Small intestine (tissue), 7 donors: Measurements from ENCODE around the gene TMEM14A. TPM values are rescaled to one million over a fixed set of nuclear protein-coding genes. Genes with fewer than 3 reads are reported as not detected.

Experiments used
- DNase-seq, 2 donors: peaks; one replicate each; pipeline versions ENCODE4 v3.0.0 to v3.0.0-alpha.2; 2013
- FAIRE-seq: peaks from 2 replicates; lab custom pipeline; 2012; peaks lifted over from hg19 to GRCh38; lab: Jason Lieb, UNC
- H3K27ac ChIP-seq, 3 donors: one replicate each; pipeline ENCODE4 v1.5.1; 2013; ENCODE audit warnings: low read length in 2 of 3, mild to moderate bottlenecking in 2 of 3, control low read depth in 1 of 3, inconsistent platforms in 1 of 3, low read depth in 1 of 3, moderate library complexity in 1 of 3
- H3K27me3 ChIP-seq, 3 donors: one replicate each; pipeline ENCODE4 v1.6.1; 2013; ENCODE audit warnings: low read length in 3 of 3, inconsistent platforms in 1 of 3; ENCODE audit not compliant: control insufficient read depth in 3 of 3, insufficient read depth in 3 of 3
- H3K36me3 ChIP-seq, 3 donors: one replicate each; pipeline ENCODE4 v1.6.1; 2013; ENCODE audit warnings: low read length in 3 of 3, inconsistent platforms in 1 of 3, low read depth in 1 of 3, mild to moderate bottlenecking in 1 of 3, moderate library complexity in 1 of 3; ENCODE audit not compliant: control insufficient read depth in 3 of 3, insufficient read depth in 2 of 3
- H3K4me1 ChIP-seq, 3 donors: one replicate each; pipeline ENCODE4 v1.6.1; 2013; ENCODE audit warnings: low read length in 2 of 3, inconsistent platforms in 1 of 3, low read depth in 1 of 3, mild to moderate bottlenecking in 1 of 3, moderate library complexity in 1 of 3; ENCODE audit not compliant: control insufficient read depth in 3 of 3, insufficient read depth in 2 of 3
- H3K4me3 ChIP-seq, 3 donors: one replicate each; pipeline ENCODE4 v1.5.1; 2013; ENCODE audit warnings: low read length in 3 of 3, control low read depth in 1 of 3, inconsistent platforms in 1 of 3, low read depth in 1 of 3, mild to moderate bottlenecking in 1 of 3, moderate library complexity in 1 of 3
- H3K9me3 ChIP-seq, 2 donors: one replicate each; pipeline ENCODE4 v1.6.1; 2013; ENCODE audit warnings: low read depth in 1 of 2, low read length in 1 of 2; ENCODE audit not compliant: control insufficient read depth in 2 of 2, insufficient read depth in 1 of 2
- WGBS, 3 donors: extraction: QIAGEN DNeasy Blood & Tissue Kit; methylation state at CpG; one replicate each; pipeline ENCODE4 v1.1.7; 2013; 5-methylcytosine and 5-hydroxymethylcytosine counted together
- polyA plus RNA-seq, 4 donors: library from polyadenylated mRNA; stranded (reverse) in 3 of 4; unstranded in 1 of 4; fragments of 200-250 nt in 3 of 4; fragments of 120-200 nt in 1 of 4; gene quantifications; one replicate each; pipeline versions ENCODE4 v1.2.1 to v1.2.3, GENCODE V29; 2013
- donor health status: healthy with polysubstance abuse.
- donor health status: control.
- donor health status: control.
- donor health status: Bipolar disorder and iron deficiency.
- donor health status: healthy.

TMEM14A gene
- polyA plus RNA-seq, 4 donors, result 26.7 to 52.2 (median 36.7) TPM

DNA sequence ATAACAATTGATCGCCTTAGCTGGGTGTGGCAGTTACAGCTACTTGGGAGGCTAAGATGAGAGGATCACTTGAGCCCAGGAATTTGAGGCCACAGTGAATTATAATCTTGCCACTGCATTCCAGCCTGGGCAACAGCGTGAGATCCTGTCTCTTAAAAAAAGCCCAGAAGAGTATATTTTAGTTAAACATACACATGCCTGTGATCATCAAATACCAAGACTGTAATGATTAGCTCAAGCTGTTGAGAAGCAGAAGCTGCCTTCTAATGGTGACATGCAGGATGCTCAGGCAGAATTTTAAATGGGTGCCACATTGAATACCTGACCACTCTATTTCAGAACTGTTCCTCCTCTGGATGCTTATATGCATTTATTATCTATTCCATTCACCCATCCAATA, 8.9 kb upstream of the TMEM14A start:
- Histone ChIP-seq H3K4me1 (peaks cover 0 to 3% (median 3%) of the 10 kb centered on the region in 3 donors), H3K27ac (no peak overlapping the region), H3K36me3 (peaks cover 0 to 2% (median 0%) of the 10 kb centered on the region in 3 donors), H3K9me3 (peaks cover 0 to 4% of the 10 kb centered on the region in 2 donors), H3K27me3 (no peaks in the 10 kb centered on the region), H3K4me3 (no peak overlapping the region)
- WGBS, 3 donors, result 93 to 95% (median 95%) methylated on average over 2 of the region's 2 CpGs
- no peak for FAIRE-seq
- no peak for DNase-seq

DNA sequence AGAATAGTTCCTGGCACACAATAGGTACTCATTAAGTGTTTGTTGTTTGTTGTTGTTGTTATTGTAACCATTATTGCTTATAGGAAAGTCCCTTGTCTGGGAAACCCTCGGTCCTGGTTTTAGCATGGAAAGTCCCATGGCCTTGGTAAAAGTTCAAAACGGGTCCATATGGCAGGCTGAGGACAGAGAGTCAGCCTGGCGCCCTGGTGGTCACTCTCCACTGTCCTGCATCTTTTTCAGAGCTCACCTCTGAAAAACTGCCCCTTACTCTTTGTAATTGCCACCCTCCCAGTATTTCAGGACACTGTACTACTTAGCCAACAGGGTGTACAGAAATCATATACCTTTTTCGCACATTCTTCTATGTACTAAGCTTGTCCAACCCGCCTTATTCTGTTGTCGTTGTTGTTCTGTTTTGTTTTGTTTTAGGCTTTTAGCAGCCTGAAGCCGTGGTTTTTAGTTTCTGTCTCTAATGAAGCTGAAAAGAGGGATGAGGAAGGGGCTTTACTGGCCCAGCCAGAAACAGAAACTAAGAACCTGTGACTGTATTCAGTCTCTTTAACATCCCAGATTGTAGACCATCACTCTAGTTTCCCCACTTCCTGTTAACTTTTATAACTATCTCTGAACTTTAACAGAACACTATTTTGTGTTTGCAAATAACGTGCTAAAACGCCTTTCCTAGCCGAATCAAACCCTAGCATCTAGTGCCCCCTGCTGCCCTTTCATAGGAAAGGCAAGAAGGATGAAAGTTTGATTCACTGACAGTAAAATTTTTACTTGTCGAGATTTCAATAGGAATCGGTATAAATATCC, 7.6 kb upstream of the TMEM14A start:
- WGBS, 3 donors, result 14 to 23% (median 16%) methylated on average over 12 of the region's 12 CpGs
- DNase-seq (peak; percentile 84 to 89), FAIRE-seq (no peak)
- H3K36me3 ChIP-seq, result peaks cover 0 to 2% (median 0%) of the 10 kb centered on the region in 3 donors
- H3K27me3 ChIP-seq, result no peaks in the 10 kb centered on the region
- peak overlapping the region in 2 of 3 donors; percentile 66 to 75 for H3K4me3 ChIP-seq
- H3K27ac ChIP-seq, result peak overlapping the region in 2 of 3 donors; percentile 59 to 64
- no peaks in the 10 kb centered on the region for H3K9me3 ChIP-seq
- peaks cover 0 to 3% (median 3%) of the 10 kb centered on the region in 3 donors for H3K4me1 ChIP-seq

DNA sequence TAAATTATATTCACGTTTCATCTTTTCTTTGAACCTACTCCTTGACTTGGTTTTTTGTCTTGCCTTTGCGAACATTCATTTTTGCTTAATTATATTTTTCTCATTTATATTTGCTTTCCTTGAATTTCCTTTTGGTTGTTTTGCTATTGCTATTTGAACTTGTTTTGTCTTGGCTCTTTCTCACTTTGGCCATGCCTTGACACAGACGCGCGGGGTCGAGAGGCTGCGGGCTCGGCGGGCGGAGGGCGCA, 7.1 kb upstream of the TMEM14A start:
- no peak for DNase-seq
- H3K27ac ChIP-seq, result peak overlapping the region in 2 of 3 donors; percentile 59 to 72
- H3K9me3 ChIP-seq, result no peaks in the 10 kb centered on the region
- H3K4me1 ChIP-seq, result peaks cover 0 to 3% (median 3%) of the 10 kb centered on the region in 3 donors
- peak overlapping the region; percentile 44 to 75 (median 66) for H3K4me3 ChIP-seq
- FAIRE-seq, result no peak
- no peaks in the 10 kb centered on the region for H3K27me3 ChIP-seq
- peaks cover 0 to 3% (median 2%) of the 10 kb centered on the region in 3 donors for H3K36me3 ChIP-seq
- WGBS, 3 donors, result 0 to 1% (median 0%) methylated on average over 11 of the region's 11 CpGs

DNA sequence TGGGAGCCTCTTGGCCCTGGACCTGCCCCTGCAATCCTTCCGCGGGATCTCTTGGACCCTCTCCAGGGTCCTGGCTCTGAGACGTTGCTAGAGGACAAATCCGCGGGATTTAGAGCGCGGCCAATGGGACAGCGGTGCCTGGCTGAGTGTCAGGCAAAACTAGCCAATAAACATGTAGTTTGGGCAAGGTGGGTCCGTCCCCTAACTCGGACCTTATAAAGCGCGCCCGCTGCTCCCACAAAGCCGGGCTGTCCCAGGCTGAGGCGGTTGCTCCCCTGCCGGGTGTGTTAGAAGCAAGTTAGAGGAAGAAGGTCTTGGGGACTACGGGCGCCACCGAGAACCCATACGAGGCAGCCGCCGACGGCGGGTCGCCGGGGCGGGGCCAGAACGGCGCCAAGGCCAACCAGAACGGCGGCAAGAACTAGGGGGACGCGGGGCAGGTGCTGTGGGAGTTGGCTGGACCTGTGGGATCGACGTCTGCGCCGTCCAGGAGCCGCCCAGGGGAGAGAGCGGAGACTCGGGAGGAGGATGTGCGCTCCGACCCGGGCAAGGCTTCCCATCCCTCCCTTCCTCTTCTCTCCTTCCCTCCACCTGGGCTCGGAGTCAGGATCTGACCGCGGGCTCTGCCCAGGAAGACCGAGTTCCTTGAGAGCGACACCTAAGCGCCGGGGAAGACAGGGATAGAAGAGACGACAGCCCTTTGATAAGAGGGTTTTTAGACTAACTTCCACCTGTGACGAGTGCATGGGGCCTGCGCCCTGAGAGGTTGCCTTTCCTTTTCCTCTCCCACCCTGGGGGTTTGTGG, 6.5 kb upstream of the TMEM14A start:
- Histone ChIP-seq H3K4me1 (peaks cover 0 to 3% (median 3%) of the 10 kb centered on the region in 3 donors), H3K9me3 (no peaks in the 10 kb centered on the region), H3K27ac (peak overlapping the region; percentile 59 to 78 (median 72)), H3K27me3 (no peaks in the 10 kb centered on the region), H3K4me3 (peak overlapping the region; percentile 44 to 75 (median 66)), H3K36me3 (peaks cover 0 to 3% (median 2%) of the 10 kb centered on the region in 3 donors)
- 1 to 2% (median 2%) methylated on average over 50 to 53 of the region's 53 CpGs for WGBS, 3 donors
- DNase-seq (peak; percentile 96), FAIRE-seq (no peak)

DNA sequence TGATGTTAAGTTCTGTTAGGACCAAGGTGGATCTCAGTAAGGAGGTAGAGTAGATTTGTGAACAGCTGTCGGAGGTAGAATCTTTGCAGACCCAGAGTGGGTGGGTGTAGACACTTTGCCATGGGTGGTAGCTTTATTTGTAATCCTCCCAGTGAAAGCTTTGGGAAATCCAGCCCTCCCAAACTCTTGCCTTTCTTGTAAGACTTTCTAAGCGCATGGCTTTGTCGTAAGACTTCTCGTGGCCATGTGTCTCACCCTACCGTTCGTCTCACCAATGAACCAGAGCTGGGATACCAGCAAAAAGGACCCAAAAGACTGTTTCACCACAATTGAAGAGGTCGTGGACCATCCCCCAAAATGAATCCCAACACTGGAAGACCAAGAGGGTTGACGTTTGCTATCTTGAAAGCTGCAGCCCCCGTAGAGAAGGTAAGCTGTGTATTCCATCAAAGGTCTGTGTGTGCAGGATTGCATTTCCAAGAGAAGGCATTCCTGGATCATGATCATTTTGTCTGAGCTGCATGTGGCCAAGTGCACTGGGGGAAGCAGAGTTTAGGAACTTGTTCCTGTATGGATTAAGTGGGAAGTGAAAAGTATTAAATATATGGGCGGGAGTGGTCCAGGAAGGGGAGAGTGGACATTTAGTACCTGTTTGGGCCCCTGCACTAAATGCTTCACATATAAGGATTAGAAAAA, 5.8 kb upstream of the TMEM14A start:
- H3K9me3 ChIP-seq, result no peaks in the 10 kb centered on the region
- FAIRE-seq (no peak), DNase-seq (peak; percentile 6 to 46)
- H3K27me3 ChIP-seq, result no peaks in the 10 kb centered on the region
- peaks cover 0 to 3% (median 3%) of the 10 kb centered on the region in 3 donors for H3K4me1 ChIP-seq
- H3K4me3 ChIP-seq, result peak overlapping the region; percentile 44 to 75 (median 66)
- 60 to 70% (median 65%) methylated on average over 10 of the region's 10 CpGs for WGBS, 3 donors
- peak overlapping the region in 2 of 3 donors; percentile 59 to 72 for H3K27ac ChIP-seq
- H3K36me3 ChIP-seq, result peaks cover 0 to 3% (median 2%) of the 10 kb centered on the region in 3 donors

GRCh38 chr6:52666071-52666470, 4.8 kb upstream of the TMEM14A start:
- Histone ChIP-seq H3K4me3 (peak overlapping the region in 2 of 3 donors; percentile 66 to 75), H3K27ac (no peak overlapping the region), H3K9me3 (no peaks in the 10 kb centered on the region), H3K27me3 (no peaks in the 10 kb centered on the region), H3K4me1 (peaks cover 0 to 9% (median 8%) of the 10 kb centered on the region in 3 donors), H3K36me3 (peaks cover 0 to 3% (median 2%) of the 10 kb centered on the region in 3 donors)
- no peak for FAIRE-seq
- no peak for DNase-seq
- WGBS, 3 donors, result 71 to 74% (median 71%) methylated on average over 2 of the region's 2 CpGs

- Histone ChIP-seq H3K36me3 (peaks cover 0 to 3% (median 2%) of the 10 kb centered on the region in 3 donors), H3K4me1 (peaks cover 0 to 11% (median 9%) of the 10 kb centered on the region in 3 donors), H3K9me3 (no peaks in the 10 kb centered on the region), H3K4me3 (peak overlapping the region in 1 of 3 donors; percentile 75), H3K27ac (no peak overlapping the region), H3K27me3 (no peaks in the 10 kb centered on the region)
- 83 to 94% (median 85%) methylated on average over 2 of the region's 2 CpGs for WGBS, 3 donors
- FAIRE-seq, result no peak
- DNase-seq, result peak in 1 of 2 donors; percentile 14
These were observed 4.4 kb upstream of the TMEM14A start for GRCh38 chr6:52666523-52666922.

DNA sequence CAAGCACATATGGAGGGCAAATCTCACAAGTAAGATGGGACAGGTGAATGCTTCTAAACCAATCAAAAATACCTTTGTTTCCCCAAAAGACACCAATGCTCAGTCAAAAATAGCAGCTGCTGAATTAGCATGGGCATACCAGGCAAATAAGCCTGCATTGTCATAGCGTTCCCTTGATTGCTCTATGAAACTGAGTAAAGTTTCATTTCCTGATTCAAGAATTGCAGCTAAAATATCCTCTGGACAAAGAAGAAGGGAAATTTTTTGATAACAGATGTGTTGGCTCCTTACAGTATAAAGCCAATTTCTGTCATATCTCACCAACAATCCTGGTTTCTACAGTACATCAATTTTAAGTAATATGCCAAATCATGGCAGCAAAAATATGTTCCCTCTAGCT, 3.3 kb upstream of the TMEM14A start:
- WGBS, 3 donors, result 59 to 77% (median 77%) methylated on average over 1 of the region's 1 CpG
- H3K4me3 ChIP-seq, result no peak overlapping the region
- no peaks in the 10 kb centered on the region for H3K9me3 ChIP-seq
- peaks cover 0 to 21% (median 9%) of the 10 kb centered on the region in 3 donors for H3K4me1 ChIP-seq
- FAIRE-seq (no peak), DNase-seq (no peak)
- no peaks in the 10 kb centered on the region for H3K27me3 ChIP-seq
- H3K27ac ChIP-seq, result no peak overlapping the region
- peaks cover 0 to 3% (median 2%) of the 10 kb centered on the region in 3 donors for H3K36me3 ChIP-seq
